HG02623 (cell line): ENCODE results near the gene CFAP46.

Source experiments
- ATAC-seq: cut with Tn5 transposase; IDR thresholded peaks from one replicate; pipeline ENCODE4 v1.9.1; 2021; ENCODE audit warnings: moderate library complexity; ENCODE audit not compliant: unreplicated experiment

The CFAP46 gene

DNA sequence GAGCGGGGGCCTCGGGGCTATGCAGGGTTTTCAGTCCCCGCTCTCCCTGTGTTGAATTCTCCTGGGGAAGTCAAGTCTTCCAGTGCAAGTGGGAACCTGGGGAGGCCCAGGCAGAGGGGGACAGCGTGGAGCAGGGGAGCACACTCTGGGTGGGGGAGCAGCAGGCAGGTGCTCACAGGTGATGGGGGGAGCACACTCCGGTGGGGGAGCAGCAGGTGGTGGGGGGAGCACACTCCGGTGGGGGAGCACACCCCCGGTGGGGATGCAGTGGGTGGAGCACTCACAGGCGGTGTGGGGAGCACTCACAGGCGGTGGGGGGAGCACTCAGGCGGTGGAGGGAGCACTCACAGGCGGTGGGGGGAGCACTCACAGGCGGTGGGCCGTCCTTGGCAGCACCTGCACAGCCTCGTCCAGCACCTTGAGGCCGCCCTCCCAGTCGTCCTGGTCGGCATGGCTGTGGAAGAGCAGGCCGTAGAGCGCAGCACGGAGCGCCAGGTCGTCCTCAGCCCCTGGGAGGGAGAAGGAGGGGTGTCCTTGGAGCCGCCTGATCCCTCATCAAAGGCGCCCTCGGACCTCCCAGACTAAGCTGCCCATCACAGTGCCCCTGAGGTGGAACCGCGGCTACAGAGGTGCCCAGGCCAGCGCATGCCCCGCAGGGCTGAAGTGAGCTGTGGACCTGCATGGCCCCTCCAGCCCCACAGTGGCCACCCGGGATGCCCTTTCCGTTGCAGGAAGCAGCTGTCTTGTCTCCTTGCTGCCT, 56.7 kb downstream of the CFAP46 start:
- ATAC-seq, result no peak

DNA sequence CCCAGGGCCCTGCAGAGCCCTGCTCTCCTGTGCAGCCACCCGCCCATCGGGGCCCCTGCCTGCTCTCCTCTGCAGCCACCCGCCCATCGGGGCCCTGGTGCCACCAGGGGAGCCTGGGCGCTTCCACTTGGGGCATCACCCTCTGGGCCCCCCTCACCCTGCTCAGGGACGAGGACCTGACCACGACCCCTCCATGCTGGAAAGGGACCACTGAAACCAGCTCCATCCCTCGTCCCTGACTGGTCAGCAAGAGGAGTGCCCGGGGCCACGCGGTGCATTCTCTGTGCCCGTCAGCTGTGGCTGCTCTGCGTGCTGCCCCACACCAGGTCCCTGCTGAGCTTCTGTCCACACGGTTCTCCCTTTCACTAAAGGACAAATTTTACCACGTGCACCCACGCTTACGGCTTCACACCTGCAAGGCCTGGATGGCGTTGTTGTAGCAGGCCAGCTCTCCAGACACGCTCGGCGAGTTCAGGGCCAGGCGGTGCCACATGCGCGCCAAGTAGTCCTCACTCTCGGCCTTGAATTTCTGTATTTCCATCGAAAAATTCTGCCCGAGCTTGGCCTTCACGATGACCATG, 57.6 kb downstream of the CFAP46 start:
- ATAC-seq, result no peak

DNA sequence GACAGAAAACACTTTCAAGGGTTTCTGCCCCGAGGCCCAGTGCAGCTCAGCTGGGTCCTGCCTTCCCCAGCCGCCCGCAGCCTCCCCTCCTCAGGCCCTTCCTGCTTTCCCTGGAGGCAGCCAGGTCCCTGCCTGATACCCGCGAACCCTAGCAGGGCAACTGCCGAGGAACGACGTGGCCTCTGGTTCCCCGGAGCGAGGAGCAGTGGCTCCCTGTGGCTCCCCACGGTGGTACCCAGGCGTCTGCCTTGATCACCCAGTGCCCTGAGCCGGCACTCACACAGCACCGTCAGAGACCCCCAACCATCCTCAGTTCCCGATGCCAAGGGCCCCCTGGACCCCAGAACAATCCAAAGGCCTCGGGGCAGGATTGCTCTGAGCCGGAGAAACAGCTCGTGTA, 58.3 kb downstream of the CFAP46 start:
- ATAC-seq, result no peak

DNA sequence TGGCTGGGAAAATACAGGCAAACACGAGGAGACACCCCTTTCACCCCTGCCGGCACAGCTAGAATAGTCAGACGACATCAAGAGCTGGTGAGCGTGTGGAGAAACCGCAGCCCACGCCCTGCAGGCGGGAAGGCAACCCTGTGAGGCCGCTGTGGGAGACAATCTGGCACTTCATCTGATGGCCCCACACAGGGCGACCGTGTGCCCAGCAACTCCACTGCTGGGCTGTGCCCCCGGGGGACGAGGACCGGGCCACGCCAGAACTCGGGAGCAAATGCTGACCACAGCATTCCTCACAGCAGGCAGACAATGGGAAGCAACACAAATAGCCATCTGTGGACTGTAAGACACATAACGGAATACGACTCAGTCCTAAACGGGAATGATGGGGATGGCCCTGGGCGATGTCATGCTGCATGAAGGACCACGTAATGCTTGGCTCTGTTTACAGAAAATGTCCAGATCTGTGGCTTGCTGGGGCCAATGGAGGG, 58.9 kb downstream of the CFAP46 start:
- no peak for ATAC-seq

DNA sequence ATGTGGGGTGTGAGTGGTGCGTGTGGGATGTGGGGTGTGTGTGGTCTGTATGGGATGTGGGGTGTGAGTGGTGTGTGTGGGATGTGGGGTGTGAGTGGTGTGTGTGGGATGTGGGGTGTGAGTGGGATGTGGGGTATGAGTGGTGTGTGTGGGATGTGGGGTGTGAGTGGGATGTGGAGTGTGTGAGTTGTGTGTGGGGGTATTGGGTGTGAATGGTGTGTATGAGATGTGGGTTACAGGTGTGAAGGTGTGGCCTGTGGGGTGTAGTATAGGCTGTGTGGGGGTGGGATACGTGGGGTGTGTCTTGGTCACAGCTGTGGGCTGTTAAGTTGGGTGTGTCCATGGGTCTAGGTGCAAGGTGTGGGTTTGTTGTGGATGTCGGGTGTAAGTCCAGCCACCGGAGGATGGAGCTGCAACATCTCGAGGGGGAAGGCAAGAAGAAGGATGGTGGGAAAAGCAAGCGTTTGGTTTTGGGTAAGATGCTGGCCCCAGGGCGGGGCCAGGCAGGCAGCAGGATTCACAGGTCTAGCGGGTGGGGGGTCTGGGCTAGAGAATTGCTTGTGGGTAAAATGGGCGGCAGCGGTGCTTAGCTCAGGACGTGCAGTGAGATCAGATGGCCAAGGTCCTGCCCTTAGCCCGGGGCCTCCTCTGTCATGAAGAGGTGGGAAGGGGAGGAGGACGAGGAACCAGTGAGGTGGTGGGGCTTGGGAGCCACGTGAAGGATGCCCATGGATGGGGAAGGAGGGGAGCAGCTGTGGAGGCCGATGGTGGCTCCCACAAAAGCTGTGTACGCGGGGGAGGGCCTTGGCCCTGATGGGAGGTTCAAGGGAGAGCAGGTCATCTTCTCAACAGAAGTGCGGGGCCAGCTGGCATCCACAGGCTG, 60.1 kb downstream of the CFAP46 start:
- ATAC-seq, result no peak

DNA sequence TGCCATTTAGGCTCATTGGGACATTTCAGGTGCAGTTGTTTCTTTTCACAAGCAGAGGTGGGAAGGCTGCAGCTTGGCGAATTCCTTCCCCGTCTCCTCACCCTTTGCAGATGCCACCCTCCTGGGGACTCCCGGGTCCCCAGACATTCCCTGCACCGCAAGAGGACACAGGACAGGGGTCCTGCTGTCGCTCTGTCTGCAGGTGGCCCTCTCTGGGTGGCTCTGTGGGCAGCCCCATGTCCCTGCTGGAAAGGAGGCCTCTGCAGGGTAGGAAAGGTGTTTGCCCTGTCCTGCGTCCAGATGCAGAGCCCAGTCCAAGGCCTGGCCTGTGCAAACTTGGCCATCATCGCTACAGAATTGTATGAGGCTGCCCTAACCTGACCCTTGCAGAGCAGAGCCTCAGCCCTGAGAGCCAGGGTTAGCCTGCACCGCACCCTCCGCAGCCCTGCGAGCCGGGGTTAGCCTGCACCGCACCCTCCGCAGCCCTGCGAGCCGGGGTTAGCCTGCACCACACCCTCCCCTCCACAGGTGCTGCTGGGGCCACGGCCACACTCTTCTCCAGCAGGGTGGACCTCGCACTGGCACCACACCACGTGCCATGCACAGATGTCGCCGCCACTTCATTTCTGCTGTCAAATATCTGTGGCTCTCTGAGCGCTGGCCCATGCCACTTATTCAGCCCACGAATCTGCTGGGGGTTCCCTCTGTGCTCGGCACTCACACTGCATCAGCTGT, 61.0 kb downstream of the CFAP46 start:
- no peak for ATAC-seq

DNA sequence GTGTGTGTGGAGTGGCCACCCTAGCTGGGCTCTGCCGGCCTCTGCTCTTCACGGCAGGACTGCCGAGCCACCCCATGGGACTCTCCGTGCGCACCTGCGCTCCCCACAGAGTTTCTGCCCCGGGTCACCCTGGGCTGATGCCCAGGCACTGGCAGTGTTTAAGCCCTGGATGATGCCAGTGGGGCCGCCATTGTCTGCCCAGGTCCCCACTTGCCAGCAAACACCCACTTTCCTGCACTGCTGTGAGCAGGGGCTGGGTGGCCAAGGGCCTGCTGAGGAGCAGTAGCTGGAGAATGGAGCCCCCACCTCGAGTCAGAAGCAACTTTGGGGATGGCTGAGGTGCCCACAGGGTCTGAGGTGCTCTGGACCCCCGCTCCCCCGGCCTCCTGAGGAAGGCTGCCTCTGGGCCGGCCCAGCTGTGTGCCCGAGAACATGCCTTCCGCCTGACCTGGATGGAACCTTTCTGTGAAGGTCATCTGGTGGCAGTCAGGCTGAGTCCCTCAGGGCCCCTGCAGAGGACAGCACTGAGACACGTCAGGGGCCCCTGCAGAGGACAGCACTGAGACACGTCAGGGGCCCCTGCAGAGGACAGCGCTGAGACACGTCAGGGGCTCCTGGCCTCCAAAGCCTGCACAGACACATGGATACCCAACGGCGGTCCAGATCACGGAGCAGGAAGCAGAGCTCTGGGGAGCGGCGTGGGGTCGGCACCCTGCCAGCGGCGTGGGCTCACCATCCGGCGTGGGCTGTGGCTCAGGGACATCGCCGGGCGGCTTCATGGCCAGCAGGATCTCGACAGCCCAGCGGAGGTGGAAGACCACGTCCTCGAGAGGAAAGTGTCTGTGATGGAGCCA, 62.0 kb downstream of the CFAP46 start:
- ATAC-seq, result no peak

DNA sequence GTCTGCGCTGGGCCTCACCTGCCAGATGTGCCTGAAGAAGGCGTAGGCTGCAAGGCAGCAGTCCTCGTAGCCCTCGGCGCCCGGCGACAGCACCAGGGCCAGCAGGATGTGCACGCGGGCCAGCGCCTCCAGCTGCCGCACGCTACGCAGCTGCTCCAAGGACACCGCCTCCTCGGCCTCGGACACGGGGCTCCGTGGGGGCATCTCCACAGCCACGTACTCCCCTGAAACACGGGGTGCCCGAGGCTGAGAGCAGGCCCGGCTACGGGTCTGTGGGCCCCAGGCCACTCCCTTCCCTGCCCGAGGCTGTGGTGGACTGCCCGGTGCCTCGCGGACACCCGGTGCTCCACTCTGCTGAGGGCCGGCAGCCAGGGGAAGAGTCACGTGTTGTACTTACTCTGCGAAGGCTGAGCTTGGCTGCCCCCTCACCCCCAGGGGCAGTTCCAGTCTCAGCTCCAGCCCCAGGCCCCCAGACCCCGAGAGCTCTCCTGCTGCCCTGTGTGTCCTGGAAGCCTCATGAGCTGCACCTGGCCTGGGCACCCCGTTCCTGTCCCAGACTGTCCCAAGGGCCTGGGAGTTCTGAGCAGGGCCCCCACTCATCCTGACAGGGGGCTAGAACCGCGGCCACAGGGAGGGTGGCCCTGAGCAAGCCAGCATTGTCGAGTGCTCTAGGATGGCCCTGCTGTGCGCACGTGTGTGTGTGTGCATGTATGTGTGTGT, 62.8 kb downstream of the CFAP46 start:
- no peak for ATAC-seq

DNA sequence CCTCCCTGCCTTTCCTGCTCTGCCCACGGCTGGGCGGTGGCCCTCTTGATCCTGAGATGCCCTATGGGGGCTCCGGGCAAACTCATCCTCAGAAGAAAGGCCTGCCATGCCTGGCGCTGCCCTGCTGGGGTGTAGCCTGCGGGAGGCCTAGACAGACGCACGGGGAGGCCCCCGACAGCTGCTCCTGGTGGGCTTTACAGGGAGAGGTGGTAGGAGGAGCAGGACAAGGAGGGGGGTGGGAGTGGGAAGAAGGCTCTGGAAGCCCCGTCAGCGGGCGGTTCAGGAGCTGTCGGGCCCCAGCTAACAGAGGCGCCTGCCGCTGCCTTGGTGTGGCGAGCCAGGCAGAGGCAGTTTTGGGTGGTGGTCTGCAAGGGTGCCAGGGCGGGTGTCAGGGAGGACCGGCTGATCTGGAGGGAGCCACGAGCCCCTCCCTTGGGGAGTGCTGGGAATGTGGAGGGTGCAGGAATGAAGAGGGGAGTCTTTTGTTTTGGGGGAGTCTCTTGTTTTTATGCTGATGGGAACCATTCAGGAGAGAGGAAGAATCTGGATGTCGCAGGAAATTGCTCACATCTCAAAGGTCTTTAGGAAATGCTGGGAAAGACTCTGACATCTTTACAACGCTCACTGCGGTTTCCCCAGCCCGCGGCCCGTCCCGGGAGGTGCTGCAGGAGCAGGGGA, 63.5 kb downstream of the CFAP46 start:
- no peak for ATAC-seq

DNA sequence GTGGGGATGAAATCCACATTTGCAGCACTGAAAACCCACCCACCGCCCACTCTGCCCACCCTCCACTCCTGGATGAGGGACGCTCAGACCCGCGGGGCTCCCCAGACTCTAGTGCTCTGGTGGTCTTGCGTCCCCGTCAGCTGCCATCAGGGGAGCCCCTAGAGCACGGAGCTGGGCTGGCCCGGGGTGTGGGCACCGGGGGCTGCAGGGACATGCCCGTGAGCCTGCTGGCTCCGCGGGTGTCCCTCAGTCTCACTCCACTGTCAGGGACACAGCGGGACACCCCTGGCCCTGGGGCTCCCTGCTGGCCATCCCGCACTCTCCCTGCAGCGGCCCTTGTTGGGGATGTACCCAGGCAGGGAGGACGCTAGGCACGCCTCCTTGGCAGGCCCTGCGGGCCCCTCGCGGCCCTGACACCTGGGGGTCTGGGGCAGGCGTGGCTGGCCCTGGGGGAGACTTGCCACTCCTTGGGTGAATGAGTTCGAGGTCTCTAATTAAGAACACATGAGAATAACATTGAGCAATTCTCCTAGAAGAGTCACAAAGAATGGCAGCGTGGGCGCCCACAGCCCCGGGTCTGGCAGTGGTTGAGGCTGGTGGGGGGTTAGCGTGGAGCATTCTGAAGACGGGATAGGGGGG, 64.2 kb downstream of the CFAP46 start:
- ATAC-seq, result no peak

DNA sequence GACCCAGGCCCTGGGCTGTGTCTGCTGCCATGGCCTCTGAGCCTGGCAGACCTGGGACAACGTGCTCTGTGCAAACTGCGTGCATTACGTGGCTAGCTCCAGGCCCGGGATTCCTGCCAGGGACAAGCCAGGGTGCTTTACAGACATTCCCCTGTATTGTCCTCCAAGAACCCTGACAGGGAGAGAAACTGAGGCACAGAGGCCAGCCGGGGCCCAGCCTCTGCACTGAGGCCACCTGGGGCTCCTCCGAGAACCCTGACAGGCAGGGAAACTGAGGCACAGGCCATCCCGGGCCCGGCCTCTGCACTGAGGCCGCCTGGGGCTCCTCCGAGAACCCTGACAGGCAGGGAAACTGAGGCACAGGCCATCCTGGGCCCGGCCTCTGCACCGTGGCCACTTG, 64.9 kb downstream of the CFAP46 start:
- ATAC-seq, result no peak

DNA sequence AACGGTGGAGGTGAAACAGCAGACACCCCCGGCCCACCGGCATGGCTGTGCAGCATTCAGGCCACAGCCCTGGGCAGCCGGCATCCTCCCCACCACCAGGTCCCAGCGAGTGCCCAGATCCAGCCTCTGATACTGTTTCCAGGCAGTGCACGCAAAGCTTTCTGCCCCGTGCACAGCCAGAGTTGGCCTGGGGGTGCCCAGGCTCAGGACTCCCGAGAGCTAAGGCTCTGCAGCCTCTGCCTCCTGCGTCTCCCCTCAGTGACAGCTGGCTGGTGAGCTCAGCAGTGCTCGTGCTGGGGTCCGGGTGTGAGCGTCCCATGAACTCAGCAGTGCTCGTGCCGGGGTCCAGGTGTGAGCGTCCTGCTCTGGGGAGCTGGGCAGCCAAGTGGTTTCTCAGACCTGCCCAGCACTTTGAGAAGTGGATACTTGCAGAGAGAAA, 65.4 kb downstream of the CFAP46 start:
- no peak for ATAC-seq

DNA sequence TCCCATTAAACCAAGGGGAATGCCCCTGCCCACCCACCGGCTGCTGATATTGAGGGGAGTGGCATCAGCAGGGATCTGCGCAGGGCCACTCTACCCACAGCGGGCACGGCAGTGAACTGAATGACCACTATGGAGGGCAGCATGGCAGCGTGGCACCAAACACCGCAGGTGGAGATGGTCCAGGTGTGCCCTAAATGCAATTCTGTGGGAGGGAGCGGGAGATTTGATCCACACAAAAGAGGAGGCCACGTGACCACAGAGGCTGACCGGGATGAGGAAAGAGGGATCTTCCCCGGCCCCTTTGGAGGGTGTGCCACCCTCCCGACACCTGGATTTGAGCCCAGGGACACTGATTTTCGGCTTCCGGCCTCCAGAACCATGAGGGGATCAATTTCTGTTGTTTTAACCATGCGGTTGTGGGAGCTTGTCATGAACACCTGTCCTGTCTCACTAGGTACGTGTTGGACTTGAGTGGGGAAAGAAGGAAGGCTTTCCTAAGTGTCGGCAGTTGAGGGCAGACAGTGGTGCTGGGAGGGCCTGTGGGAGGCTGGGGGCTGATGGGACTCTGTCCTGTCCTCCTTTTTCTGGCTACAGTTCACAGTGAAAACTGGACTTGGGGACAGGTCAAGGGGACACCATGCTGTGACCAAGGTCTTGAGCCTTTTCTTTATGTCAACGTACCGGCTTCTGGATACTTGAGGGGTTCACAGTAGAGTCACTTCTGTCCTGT, 66.1 kb downstream of the CFAP46 start:
- no peak for ATAC-seq

DNA sequence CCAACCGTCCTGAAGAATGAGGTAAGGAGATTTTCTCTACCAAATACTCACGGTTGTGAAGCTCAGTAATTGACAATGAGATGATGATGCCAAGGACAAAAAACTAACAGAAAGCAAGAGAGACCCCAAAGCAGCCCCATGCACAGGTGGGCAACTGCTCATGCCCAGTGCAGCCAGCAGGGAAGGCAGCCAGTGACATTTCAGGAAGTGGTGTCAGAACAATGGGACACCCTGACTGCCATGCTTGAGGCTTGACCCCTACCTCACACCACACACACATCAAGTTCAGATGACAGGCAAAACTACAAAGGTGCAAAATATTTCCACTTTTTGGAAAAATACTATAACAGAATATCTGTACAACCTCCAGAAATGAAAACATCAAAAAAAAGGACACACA, 66.9 kb downstream of the CFAP46 start:
- no peak for ATAC-seq

DNA sequence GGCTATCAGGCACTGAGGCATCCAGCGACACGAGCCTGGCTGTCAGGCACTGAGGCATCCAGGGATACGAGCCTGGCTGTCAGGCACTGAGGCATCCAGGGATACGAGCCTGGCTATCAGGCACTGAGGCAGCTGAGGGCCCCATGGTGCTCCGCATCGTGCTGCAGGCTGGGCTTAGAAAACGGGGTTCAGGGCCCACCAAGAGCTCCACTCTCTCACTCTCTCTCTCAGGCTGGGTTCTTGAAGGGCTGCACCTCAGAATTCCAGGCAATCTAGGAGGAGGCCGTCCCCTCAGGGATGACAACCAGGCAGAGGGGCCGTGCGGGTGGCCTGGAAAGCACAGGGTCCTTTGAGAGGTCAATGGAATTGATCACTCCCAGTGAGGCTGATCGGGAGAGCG, 69.0 kb downstream of the CFAP46 start:
- no peak for ATAC-seq

DNA sequence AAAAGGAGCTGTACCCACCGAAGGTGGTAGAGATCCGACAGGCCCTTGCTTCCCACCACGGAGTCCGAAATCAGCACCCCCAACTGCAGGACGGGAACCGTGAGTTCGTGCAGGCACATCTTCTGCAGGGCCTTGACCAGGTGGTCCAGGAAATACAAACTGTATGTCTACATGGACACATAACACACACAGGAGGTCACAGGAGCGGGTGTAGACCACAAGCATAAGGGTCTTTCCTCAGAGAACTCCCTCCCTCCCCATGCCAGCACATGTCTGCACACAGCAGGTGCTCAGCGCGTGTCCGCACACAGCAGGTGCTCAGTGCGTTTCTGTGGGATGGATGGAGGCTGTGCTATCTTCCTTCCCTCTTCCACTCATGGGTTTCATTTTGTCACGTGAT, 69.7 kb downstream of the CFAP46 start:
- ATAC-seq, result no peak

DNA sequence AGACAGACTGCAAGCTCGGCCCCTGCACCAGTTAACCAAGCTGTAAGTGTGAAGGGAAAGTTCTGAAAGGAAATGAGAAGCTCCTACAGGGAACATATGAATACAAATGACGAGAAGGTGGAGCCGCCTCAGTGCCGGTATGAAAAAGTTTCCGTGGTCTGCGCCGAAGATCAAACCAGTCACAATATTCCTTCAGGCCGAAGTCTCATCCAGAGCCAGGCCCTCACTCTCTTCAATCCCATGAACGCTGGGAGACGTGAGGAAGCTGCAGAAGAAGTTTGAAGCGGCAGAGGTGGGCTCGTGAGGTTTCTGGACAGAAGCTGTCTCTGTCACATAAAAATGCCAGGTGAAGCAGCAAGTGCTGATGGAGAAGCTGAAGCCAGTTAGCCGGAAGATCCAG, 71.9 kb downstream of the CFAP46 start:
- no peak for ATAC-seq

DNA sequence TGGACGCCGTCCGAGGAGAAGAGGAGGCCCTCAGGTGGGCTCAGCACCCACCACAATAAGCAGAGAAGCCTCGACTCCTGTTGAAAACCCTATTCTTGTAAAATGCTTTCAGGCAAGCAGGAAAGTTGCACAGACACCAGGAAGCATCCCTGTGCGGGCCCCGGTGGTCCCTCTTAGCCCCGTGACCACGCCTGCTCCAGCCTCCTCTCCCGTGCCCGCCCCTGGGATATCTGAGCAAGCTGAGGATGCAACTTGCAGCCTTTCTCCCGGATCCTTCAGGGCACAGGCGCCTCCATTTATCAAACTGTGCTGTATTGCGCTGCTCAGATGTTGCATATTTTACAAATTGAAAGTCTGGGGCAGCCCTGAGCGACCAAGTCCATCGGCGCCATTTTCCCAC, 72.7 kb downstream of the CFAP46 start:
- no peak for ATAC-seq
